Neural cell (in vitro differentiated cells): Measurements from ENCODE around the gene PCDHB1.

Experiments used
- EZH2 ChIP-seq: fragments of 200-600, 300-800 bp; shearing (Covaris generic), sonication (generic); IDR thresholded peaks from 2 replicates; pipeline ENCODE4 v1.6.1; 2014; ENCODE audit warnings: antibody characterized with exemption, low read length, borderline replicate concordance, mild to moderate bottlenecking; ENCODE audit not compliant: insufficient read depth, poor library complexity, severe bottlenecking
- POLR2AphosphoS5 ChIP-seq: IDR thresholded peaks from 2 replicates; pipeline ENCODE4 v1.6.1; 2012
- RAD21 ChIP-seq: fragments of 450-650 bp; conservative IDR thresholded peaks from 2 replicates; pipeline ENCODE4 v1.6.1; 2014; ENCODE audit warnings: antibody characterized with exemption, mild to moderate bottlenecking, moderate library complexity
- REST ChIP-seq: IDR thresholded peaks from 2 replicates; pipeline ENCODE4 v1.6.1; 2012; ENCODE audit warnings: borderline replicate concordance
- SMC3 ChIP-seq: fragments of 450-650 bp; conservative IDR thresholded peaks from 2 replicates; pipeline ENCODE4 v1.6.1; 2014; ENCODE audit warnings: antibody characterized with exemption, mild to moderate bottlenecking, moderate library complexity; ENCODE audit not compliant: poor library complexity
- TF ChIP-seq, protein P1 (sequence below): fragments of 450-650 bp; IDR thresholded peaks from 2 replicates; pipeline ENCODE4 v1.5.1; 2014; ENCODE audit warnings: antibody characterized with exemption, mild to moderate bottlenecking, moderate library complexity; ENCODE audit not compliant: poor library complexity, severe bottlenecking

GRCh38 chr5:141039061-141039460 is 12.1 kb upstream of the PCDHB1 start:
- TF ChIP-seq, protein P1, sequence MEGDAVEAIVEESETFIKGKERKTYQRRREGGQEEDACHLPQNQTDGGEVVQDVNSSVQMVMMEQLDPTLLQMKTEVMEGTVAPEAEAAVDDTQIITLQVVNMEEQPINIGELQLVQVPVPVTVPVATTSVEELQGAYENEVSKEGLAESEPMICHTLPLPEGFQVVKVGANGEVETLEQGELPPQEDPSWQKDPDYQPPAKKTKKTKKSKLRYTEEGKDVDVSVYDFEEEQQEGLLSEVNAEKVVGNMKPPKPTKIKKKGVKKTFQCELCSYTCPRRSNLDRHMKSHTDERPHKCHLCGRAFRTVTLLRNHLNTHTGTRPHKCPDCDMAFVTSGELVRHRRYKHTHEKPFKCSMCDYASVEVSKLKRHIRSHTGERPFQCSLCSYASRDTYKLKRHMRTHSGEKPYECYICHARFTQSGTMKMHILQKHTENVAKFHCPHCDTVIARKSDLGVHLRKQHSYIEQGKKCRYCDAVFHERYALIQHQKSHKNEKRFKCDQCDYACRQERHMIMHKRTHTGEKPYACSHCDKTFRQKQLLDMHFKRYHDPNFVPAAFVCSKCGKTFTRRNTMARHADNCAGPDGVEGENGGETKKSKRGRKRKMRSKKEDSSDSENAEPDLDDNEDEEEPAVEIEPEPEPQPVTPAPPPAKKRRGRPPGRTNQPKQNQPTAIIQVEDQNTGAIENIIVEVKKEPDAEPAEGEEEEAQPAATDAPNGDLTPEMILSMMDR, result no peak
- TF ChIP-seq SMC3 (no peak), RAD21 (no peak), POLR2AphosphoS5 (no peak), REST (no peak), EZH2 (no peak)
